Stomach (tissue), 4 donors: ENCODE results near the gene STBD1.

Experiments used
- EP300 ChIP-seq: sonication (generic); formaldehyde crosslinking; IDR thresholded peaks from one replicate; pipeline ENCODE4 v1.6.1; 2017; ENCODE audit warnings: antibody characterized with exemption
- POLR2A ChIP-seq, 4 donors: fragments of 450-650 bp; IDR thresholded peaks; one replicate each; pipeline ENCODE4 v1.6.1; 2016; ENCODE audit warnings: antibody characterized with exemption in 4 of 4, control low read depth in 2 of 4, mild to moderate bottlenecking in 1 of 4, moderate library complexity in 1 of 4
- POLR2AphosphoS5 ChIP-seq, 3 donors: sonication (generic); formaldehyde crosslinking; IDR thresholded peaks; one replicate each; pipeline ENCODE4 v1.6.1; 2016; ENCODE audit warnings: antibody characterized with exemption in 3 of 3
- TF ChIP-seq, protein P1 (sequence below), 7 experiments: fragments of 450-650 bp in 4 of 7; fragments of 200-600 bp in 3 of 7; sonication (generic) in 3 of 7; IDR thresholded peaks; one replicate each; pipeline ENCODE4 v1.5.1; 2016 to 2019; ENCODE audit warnings: antibody characterized with exemption in 7 of 7, control low read depth in 2 of 7, mild to moderate bottlenecking in 1 of 7

- TF ChIP-seq EP300 (no peak), POLR2A (IDR thresholded peaks at IDR 0.05) (no peak), POLR2AphosphoS5 (IDR thresholded peaks at IDR 0.05) (no peak)
- TF ChIP-seq, protein P1, sequence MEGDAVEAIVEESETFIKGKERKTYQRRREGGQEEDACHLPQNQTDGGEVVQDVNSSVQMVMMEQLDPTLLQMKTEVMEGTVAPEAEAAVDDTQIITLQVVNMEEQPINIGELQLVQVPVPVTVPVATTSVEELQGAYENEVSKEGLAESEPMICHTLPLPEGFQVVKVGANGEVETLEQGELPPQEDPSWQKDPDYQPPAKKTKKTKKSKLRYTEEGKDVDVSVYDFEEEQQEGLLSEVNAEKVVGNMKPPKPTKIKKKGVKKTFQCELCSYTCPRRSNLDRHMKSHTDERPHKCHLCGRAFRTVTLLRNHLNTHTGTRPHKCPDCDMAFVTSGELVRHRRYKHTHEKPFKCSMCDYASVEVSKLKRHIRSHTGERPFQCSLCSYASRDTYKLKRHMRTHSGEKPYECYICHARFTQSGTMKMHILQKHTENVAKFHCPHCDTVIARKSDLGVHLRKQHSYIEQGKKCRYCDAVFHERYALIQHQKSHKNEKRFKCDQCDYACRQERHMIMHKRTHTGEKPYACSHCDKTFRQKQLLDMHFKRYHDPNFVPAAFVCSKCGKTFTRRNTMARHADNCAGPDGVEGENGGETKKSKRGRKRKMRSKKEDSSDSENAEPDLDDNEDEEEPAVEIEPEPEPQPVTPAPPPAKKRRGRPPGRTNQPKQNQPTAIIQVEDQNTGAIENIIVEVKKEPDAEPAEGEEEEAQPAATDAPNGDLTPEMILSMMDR (IDR thresholded peaks at IDR 0.05) = no peak
Measured at GRCh38 chr4:76275486-76276124, 30.9 kb upstream of the STBD1 start.
